CD4-positive, alpha-beta memory T cell (primary cell): Measurements from ENCODE around the gene CWH43. TPM values are rescaled to one million over a fixed set of nuclear protein-coding genes. Genes with fewer than 3 reads are reported as not detected.
"Not testable (repeated sequence)": the region's sequence is repeated elsewhere in the genome, so short reads cannot be mapped to it uniquely, and the experiment has no call there.

ENCODE experiments used
- CTCF ChIA-PET: fragments of 350-600 bp; sonication (Branson Sonifier 250); formaldehyde crosslinking; loops from one replicate; lab custom pipeline; 2021; ENCODE audit warnings: inconsistent platforms; ENCODE audit not compliant: partially characterized antibody; lab: Charles Lee
- POLR2A ChIA-PET: fragments of 350-600 bp; sonication (Branson Sonifier 250); formaldehyde crosslinking; loops from one replicate; lab custom pipeline; 2021; ENCODE audit not compliant: partially characterized antibody; lab: Charles Lee
- DNase-seq, 5 donors: peaks; one replicate each; pipeline versions ENCODE4 v3.0.0 to v3.0.0-alpha.2; 2020 to 2022; ENCODE audit warnings: mixed read lengths in 1 of 5
- H3K27ac ChIP-seq: one replicate; pipeline ENCODE4 v1.7.0; 2013; ENCODE audit warnings: low read depth, low read length
- H3K27me3 ChIP-seq: 2 replicates; pipeline ENCODE4 v1.7.0; 2013; ENCODE audit warnings: mild to moderate bottlenecking, low read length, moderate library complexity; ENCODE audit not compliant: insufficient read depth
- H3K36me3 ChIP-seq: 2 replicates; pipeline ENCODE4 v1.7.0; 2013; ENCODE audit warnings: mild to moderate bottlenecking, low read length, moderate library complexity; ENCODE audit not compliant: insufficient read depth
- H3K4me1 ChIP-seq: 2 replicates; pipeline ENCODE4 v1.7.0; 2013; ENCODE audit warnings: mild to moderate bottlenecking, low read length, moderate library complexity; ENCODE audit not compliant: insufficient read depth
- H3K4me3 ChIP-seq, 2 donors: one replicate each; pipeline ENCODE4 v1.7.0; 2013; ENCODE audit warnings: low read length in 2 of 2, mild to moderate bottlenecking in 1 of 2
- H3K9me3 ChIP-seq, 2 donors: one replicate each; pipeline ENCODE4 v1.7.0; 2013; ENCODE audit warnings: low read length in 2 of 2, control low read depth in 1 of 2; ENCODE audit not compliant: control insufficient read depth in 1 of 2
- H3K27ac Mint-ChIP-seq, 7 donors: one replicate each; pipeline ENCODE4 v1.8.0; 2020 to 2021; ENCODE audit warnings: mixed read lengths in 7 of 7, mild to moderate bottlenecking in 6 of 7, inconsistent platforms in 3 of 7, moderate library complexity in 3 of 7
- H3K27me3 Mint-ChIP-seq, 2 donors: one replicate each; pipeline ENCODE4 v1.8.0; 2020 to 2021; ENCODE audit warnings: mixed read lengths in 2 of 2
- H3K36me3 Mint-ChIP-seq, 2 donors: one replicate each; pipeline ENCODE4 v1.8.0; 2020 to 2021; ENCODE audit warnings: mixed read lengths in 2 of 2, inconsistent platforms in 1 of 2, mild to moderate bottlenecking in 1 of 2
- H3K4me1 Mint-ChIP-seq, 4 donors: one replicate each; pipeline ENCODE4 v1.8.0; 2020 to 2021; ENCODE audit warnings: mixed read lengths in 4 of 4, mild to moderate bottlenecking in 1 of 4
- H3K4me3 Mint-ChIP-seq, 8 donors: one replicate each; pipeline ENCODE4 v1.8.0; 2020 to 2021; ENCODE audit warnings: mixed read lengths in 8 of 8, mild to moderate bottlenecking in 7 of 8, moderate library complexity in 6 of 8, inconsistent platforms in 3 of 8
- H3K9me3 Mint-ChIP-seq, 8 donors: one replicate each; pipeline ENCODE4 v1.8.0; 2020 to 2021; ENCODE audit warnings: mixed read lengths in 8 of 8, mild to moderate bottlenecking in 5 of 8, inconsistent platforms in 3 of 8, moderate library complexity in 1 of 8
- intact Hi-C: fragments of 100-400 bp; cut with micrococcal nuclease; formaldehyde crosslinking; loops from one replicate; pipeline ENCODE4 v1.15.1; 2023
- polyA plus RNA-seq, 2 donors: library from polyadenylated mRNA; unstranded; fragments of 300-500 nt; fragmentation: Illumina TruSeq; gene quantifications; one replicate each; pipeline ENCODE4 v1.2.3, GENCODE V29; 2021
- total RNA-seq, 2 experiments: library from RNA; stranded (reverse); gene quantifications; one replicate each; pipeline ENCODE4 v1.2.3, GENCODE V29; 2021

The CWH43 gene
- total and polyA plus RNA-seq, 4 experiments from 2014 or later, result not detected

- H3K27me3 Mint-ChIP-seq, POLR2A ChIA-PET, DNase-seq, H3K27ac Mint-ChIP-seq, H3K4me1 ChIP-seq, H3K27me3 ChIP-seq, H3K27ac ChIP-seq, CTCF ChIA-PET, intact Hi-C loops, H3K4me3 ChIP-seq, H3K36me3 ChIP-seq: not testable (repeated sequence)
- peaks cover 5 to 42% (median 10%) of the 10 kb centered on the region in 4 donors for H3K4me1 Mint-ChIP-seq
- H3K4me3 Mint-ChIP-seq, result peak overlapping the region in 1 of 8 donors; percentile 1
- H3K9me3 Mint-ChIP-seq, result peaks cover 37 to 92% (median 85%) of the 10 kb centered on the region in 8 donors
- H3K9me3 ChIP-seq, result peaks cover 19 to 39% of the 10 kb centered on the region in 2 donors
- H3K36me3 Mint-ChIP-seq, result peaks cover 41 to 71% of the 10 kb centered on the region in 2 donors
These were observed 117.5 kb downstream of the CWH43 start for GRCh38 chr4:49103436-49104136.

GRCh38 chr4:49104231-49104930 lies 118.3 kb downstream of the CWH43 start:
- H3K27me3 ChIP-seq, intact Hi-C loops, H3K27me3 Mint-ChIP-seq, H3K27ac ChIP-seq, H3K4me1 ChIP-seq, H3K36me3 ChIP-seq, H3K27ac Mint-ChIP-seq, CTCF ChIA-PET, H3K4me3 ChIP-seq, DNase-seq, POLR2A ChIA-PET, H3K4me3 Mint-ChIP-seq: not testable (repeated sequence)
- peaks cover 11 to 36% of the 10 kb centered on the region in 2 donors for H3K9me3 ChIP-seq
- Mint-ChIP-seq H3K9me3 (peaks cover 34 to 87% (median 80%) of the 10 kb centered on the region in 8 donors), H3K36me3 (peaks cover 41 to 66% of the 10 kb centered on the region in 2 donors), H3K4me1 (peaks cover 5 to 41% (median 10%) of the 10 kb centered on the region in 4 donors)

DNA sequence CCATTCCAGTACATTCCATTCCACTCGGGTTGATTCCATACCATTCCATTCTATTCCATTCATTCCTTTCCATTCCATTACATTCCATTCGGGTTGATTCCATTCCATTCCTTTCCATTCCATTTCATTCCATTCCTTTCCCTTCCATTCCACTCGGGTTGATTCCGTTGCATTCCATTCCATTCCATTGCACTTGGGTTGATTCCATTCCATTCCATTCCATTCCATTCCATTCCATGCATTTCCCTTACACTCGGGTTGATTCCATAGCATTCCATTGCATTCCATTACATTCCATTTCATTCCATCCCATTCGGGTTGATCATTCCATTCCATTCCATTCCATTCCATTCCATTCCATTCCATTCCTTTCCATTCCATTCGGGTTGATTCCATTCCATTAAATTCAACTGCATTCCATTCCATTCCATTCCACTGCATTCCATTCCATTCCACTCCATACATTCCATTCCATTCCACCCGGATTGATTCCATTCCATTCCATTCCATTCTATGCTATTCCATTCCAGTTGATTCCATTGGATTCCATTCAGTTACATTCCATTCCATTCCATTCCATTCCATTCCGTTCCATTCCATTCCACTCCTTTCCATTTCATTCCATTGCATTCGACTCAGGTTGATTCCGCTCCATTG lies 119.3 kb downstream of the CWH43 start:
- intact Hi-C loops, result not testable (repeated sequence)

GRCh38 chr4:49107262-49107661 lies 121.2 kb downstream of the CWH43 start:
- H3K36me3 ChIP-seq, H3K4me3 ChIP-seq, H3K27ac Mint-ChIP-seq, H3K27me3 Mint-ChIP-seq, H3K4me1 ChIP-seq, H3K4me3 Mint-ChIP-seq, H3K27ac ChIP-seq, POLR2A ChIA-PET, H3K27me3 ChIP-seq, intact Hi-C loops, CTCF ChIA-PET: not testable (repeated sequence)
- peaks cover 42 to 97% (median 89%) of the 10 kb centered on the region in 8 donors for H3K9me3 Mint-ChIP-seq
- peaks cover 4 to 44% (median 14%) of the 10 kb centered on the region in 4 donors for H3K4me1 Mint-ChIP-seq
- H3K9me3 ChIP-seq, result peaks cover 8 to 26% of the 10 kb centered on the region in 2 donors
- peaks cover 47 to 72% of the 10 kb centered on the region in 2 donors for H3K36me3 Mint-ChIP-seq
- peak in 1 of 5 donors; percentile 10 for DNase-seq

More for the DNA sequence above, 119.3 kb downstream of the CWH43 start:
- Mint-ChIP-seq H3K36me3 (peaks cover 43 to 64% of the 10 kb centered on the region in 2 donors), H3K4me1 (peaks cover 5 to 42% (median 11%) of the 10 kb centered on the region in 4 donors), H3K9me3 (peaks cover 38 to 87% (median 80%) of the 10 kb centered on the region in 8 donors)
- H3K36me3 ChIP-seq, H3K27ac ChIP-seq, DNase-seq, POLR2A ChIA-PET, H3K4me1 ChIP-seq, H3K27ac Mint-ChIP-seq, CTCF ChIA-PET, H3K27me3 ChIP-seq, H3K4me3 ChIP-seq, H3K27me3 Mint-ChIP-seq, H3K4me3 Mint-ChIP-seq: not testable (repeated sequence)
- peaks cover 8 to 26% of the 10 kb centered on the region in 2 donors for H3K9me3 ChIP-seq

DNA sequence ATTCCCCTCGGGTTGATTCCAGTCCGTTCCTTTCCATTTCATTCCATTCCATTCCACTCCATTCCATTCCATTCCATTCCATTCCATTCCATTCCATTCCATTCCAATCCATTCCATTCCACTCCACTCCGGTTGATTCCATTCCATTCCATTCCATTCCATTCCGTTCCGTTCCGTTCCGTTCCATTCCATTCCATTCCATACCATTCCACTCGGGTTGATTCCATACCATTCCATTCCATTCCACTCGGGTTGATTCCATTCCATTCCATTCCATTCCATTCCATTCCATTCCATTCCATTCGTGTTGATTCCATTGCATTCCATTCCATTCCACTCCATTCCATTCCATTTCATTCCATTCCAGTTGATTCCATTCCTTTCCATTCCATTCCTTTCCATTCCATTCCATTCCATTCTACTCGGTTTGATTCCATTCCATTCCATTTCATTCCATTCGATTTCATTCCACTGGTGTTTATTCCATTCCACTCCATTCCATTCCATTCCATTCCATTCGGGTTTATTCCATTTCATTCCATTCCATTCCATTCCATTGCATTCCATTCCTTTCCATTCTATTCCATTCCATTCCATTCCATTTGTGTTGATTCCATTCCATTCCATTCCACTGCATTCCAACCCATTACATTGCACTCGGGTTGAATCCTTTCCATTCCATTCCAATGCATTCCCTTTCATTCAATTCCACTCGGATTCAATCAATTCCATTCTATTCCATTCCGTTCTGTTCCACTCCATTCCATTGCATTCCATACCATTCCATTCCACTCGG lies 122.3 kb downstream of the CWH43 start:
- Mint-ChIP-seq H3K9me3 (peaks cover 37 to 97% (median 87%) of the 10 kb centered on the region in 8 donors), H3K4me1 (peaks cover 0 to 38% (median 14%) of the 10 kb centered on the region in 4 donors), H3K36me3 (peaks cover 41 to 67% of the 10 kb centered on the region in 2 donors)
- H3K27ac ChIP-seq, CTCF ChIA-PET, H3K27me3 ChIP-seq, H3K27me3 Mint-ChIP-seq, DNase-seq, POLR2A ChIA-PET, H3K27ac Mint-ChIP-seq, H3K36me3 ChIP-seq, H3K4me3 Mint-ChIP-seq, intact Hi-C loops, H3K4me3 ChIP-seq, H3K4me1 ChIP-seq: not testable (repeated sequence)
- peaks cover 8 to 26% of the 10 kb centered on the region in 2 donors for H3K9me3 ChIP-seq

GRCh38 chr4:49109567-49110166 lies 123.6 kb downstream of the CWH43 start:
- H3K36me3 ChIP-seq, H3K4me1 ChIP-seq, DNase-seq, intact Hi-C loops, H3K27me3 Mint-ChIP-seq, H3K27ac Mint-ChIP-seq, H3K4me3 ChIP-seq, POLR2A ChIA-PET, H3K27ac ChIP-seq, CTCF ChIA-PET, H3K27me3 ChIP-seq, H3K4me3 Mint-ChIP-seq: not testable (repeated sequence)
- peaks cover 4 to 22% of the 10 kb centered on the region in 2 donors for H3K9me3 ChIP-seq
- peaks cover 33 to 97% (median 88%) of the 10 kb centered on the region in 8 donors for H3K9me3 Mint-ChIP-seq
- peaks cover 37 to 61% of the 10 kb centered on the region in 2 donors for H3K36me3 Mint-ChIP-seq
- peaks cover 0 to 30% (median 14%) of the 10 kb centered on the region in 4 donors for H3K4me1 Mint-ChIP-seq
